GM19043 (cell line): Measurements from ENCODE around the gene GIMAP5.

ENCODE experiments used
- ATAC-seq: cut with Tn5 transposase; IDR thresholded peaks from one replicate; pipeline ENCODE4 v1.9.1; 2021; ENCODE audit warnings: low read depth; ENCODE audit not compliant: unreplicated experiment

The GIMAP5 gene

GRCh38 chr7:150734254-150734653 lies 3.0 kb upstream of the GIMAP5 start:
- ATAC-seq: no peak

- no peak for ATAC-seq
Measured at GRCh38 chr7:150735596-150736358, 1.4 kb upstream of the GIMAP5 start.

- ATAC-seq: peak; percentile 21
Measured at GRCh38 chr7:150736864-150737263, 354 bp upstream of the GIMAP5 start.

- no peak for ATAC-seq
Measured at GRCh38 chr7:150738092-150738491, 874 bp downstream of the GIMAP5 start.

- no peak for ATAC-seq
Measured at GRCh38 chr7:150738591-150739001, 1.4 kb downstream of the GIMAP5 start.

GRCh38 chr7:150739033-150739432 lies 1.8 kb downstream of the GIMAP5 start:
- no peak for ATAC-seq

- ATAC-seq: no peak
Measured at GRCh38 chr7:150740053-150740452, 2.8 kb downstream of the GIMAP5 start.

GRCh38 chr7:150742286-150742968 lies 5.2 kb downstream of the GIMAP5 start:
- ATAC-seq: no peak

- no peak for ATAC-seq
Measured at GRCh38 chr7:150744041-150744656, 6.9 kb downstream of the GIMAP5 start.

GRCh38 chr7:150745086-150745485 lies 7.9 kb downstream of the GIMAP5 start:
- ATAC-seq: no peak

- ATAC-seq: no peak
Measured at GRCh38 chr7:150745876-150746275, 8.7 kb downstream of the GIMAP5 start.

GRCh38 chr7:150746921-150747320 lies 9.7 kb downstream of the GIMAP5 start:
- ATAC-seq: no peak

GRCh38 chr7:150748376-150748775 lies 11.2 kb downstream of the GIMAP5 start:
- no peak for ATAC-seq

GRCh38 chr7:150751702-150752101 lies 14.5 kb downstream of the GIMAP5 start:
- ATAC-seq: no peak

- no peak for ATAC-seq
Measured at GRCh38 chr7:150753239-150753638, 16.0 kb downstream of the GIMAP5 start.

- ATAC-seq: no peak
Measured at GRCh38 chr7:150753826-150754603, 16.8 kb downstream of the GIMAP5 start.

- no peak for ATAC-seq
Measured at GRCh38 chr7:150754951-150755350, 17.7 kb downstream of the GIMAP5 start.

GRCh38 chr7:150755473-150756099 lies 18.4 kb downstream of the GIMAP5 start:
- ATAC-seq: no peak

- ATAC-seq: no peak
Measured at GRCh38 chr7:150756166-150756565, 18.9 kb downstream of the GIMAP5 start.

GRCh38 chr7:150756858-150757257 lies 19.6 kb downstream of the GIMAP5 start:
- ATAC-seq: no peak
